Mammary epithelial cell (primary cell): ENCODE data around the gene SNX14.

Source experiments
- CTCF ChIP-seq, 2 donors: IDR thresholded peaks in 1 of 2; conservative IDR thresholded peaks in 1 of 2; 2 replicates each; pipeline ENCODE4 v1.5.1; 2011 to 2012; ENCODE audit warnings: inconsistent platforms in 2 of 2, low read length in 2 of 2, mild to moderate bottlenecking in 2 of 2, control low read depth in 1 of 2, low read depth in 1 of 2; ENCODE audit not compliant: insufficient read depth in 1 of 2; ENCODE audit errors: extremely low read depth in 1 of 2
- EZH2 ChIP-seq: IDR thresholded peaks from 2 replicates; pipeline ENCODE4 v1.6.1; 2012; ENCODE audit warnings: low read length, inconsistent platforms, borderline replicate concordance

DNA sequence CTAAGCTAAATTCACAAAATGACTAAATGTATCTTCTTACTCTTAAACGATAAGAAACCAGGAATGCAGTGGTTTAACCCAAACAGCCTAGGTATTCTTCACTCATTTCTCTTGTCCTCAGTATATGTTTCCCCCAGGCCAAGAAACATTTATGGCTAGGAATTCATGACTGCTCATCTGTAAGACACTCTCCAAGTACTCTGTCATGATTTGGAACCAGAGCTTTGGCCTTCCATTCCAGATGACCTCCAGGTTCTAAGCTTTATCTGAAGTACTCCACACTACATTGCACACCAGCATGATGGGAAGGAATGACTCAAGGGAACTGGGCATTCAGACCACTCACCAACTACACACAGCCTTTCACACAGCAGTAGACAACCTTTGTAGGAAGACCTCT is 114.5 kb downstream of the SNX14 start:
- TF ChIP-seq CTCF (conservative IDR thresholded peaks at IDR 0.05 in 1 of 2, IDR thresholded peaks at IDR 0.05 in 1 of 2; ENCODE audit: extremely low read depth in 1 of 2, insufficient read depth in 1 of 2, low read depth in 1 of 2, low read length in 2 of 2) (no peak), EZH2 (no peak)
